Measurements from ENCODE around the gene GPR45. TPM values are rescaled to one million over a fixed set of nuclear protein-coding genes. Genes with fewer than 3 reads are reported as not detected.
"Not testable (repeated sequence)": the region's sequence is repeated elsewhere in the genome, so short reads cannot be mapped to it uniquely, and the experiment has no call there.

GPR45 gene
- total and polyA plus RNA-seq, 5 experiments from 2014 or later = 0.16 TPM; not detected in 4

- H3K4me3 Mint-ChIP-seq = no peak overlapping the region
These were observed 897 bp downstream of the GPR45 start for GRCh38 chr2:105242286-105242993.

GRCh38 chr2:105243961-105244360 lies 2.4 kb downstream of the GPR45 start:
- H3K9me3 Mint-ChIP-seq = no peaks in the 10 kb centered on the region
- ATAC-seq = no peak

More at GRCh38 chr2:105242286-105242993, 897 bp downstream of the GPR45 start:
- H3K27ac Mint-ChIP-seq = no peak overlapping the region
- no peaks in the 10 kb centered on the region for H3K36me3 Mint-ChIP-seq
- ATAC-seq (no peak), DNase-seq (no peak)
- H3K4me1 Mint-ChIP-seq = peaks cover 1 to 11% (median 2%) of the 10 kb centered on the region in 4 donors
- peaks cover 0 to 10% (median 5%) of the 10 kb centered on the region in 5 donors for H3K27me3 Mint-ChIP-seq
- H3K9me3 Mint-ChIP-seq = no peaks in the 10 kb centered on the region
- POLR2A ChIA-PET = no interaction called here

GRCh38 chr2:105244451-105244850 lies 2.9 kb downstream of the GPR45 start:
- POLR2A ChIA-PET = no interaction called here
- Mint-ChIP-seq H3K27ac (no peak overlapping the region), H3K4me3 (no peak overlapping the region), H3K27me3 (peaks cover 0 to 10% (median 5%) of the 10 kb centered on the region in 5 donors), H3K36me3 (peaks cover 0 to 3% (median 0%) of the 10 kb centered on the region in 3 donors), H3K9me3 (no peaks in the 10 kb centered on the region), H3K4me1 (no peaks in the 10 kb centered on the region)
- no peak for ATAC-seq
- DNase-seq = no peak

More at GRCh38 chr2:105243961-105244360, 2.4 kb downstream of the GPR45 start:
- POLR2A ChIA-PET = no interaction called here
- peaks cover 0 to 10% (median 5%) of the 10 kb centered on the region in 5 donors for H3K27me3 Mint-ChIP-seq
- H3K27ac Mint-ChIP-seq = no peak overlapping the region
- H3K36me3 Mint-ChIP-seq = peaks cover 0 to 3% (median 0%) of the 10 kb centered on the region in 3 donors
- no peak overlapping the region for H3K4me3 Mint-ChIP-seq
- DNase-seq = no peak
- peaks cover 0 to 1% (median 0%) of the 10 kb centered on the region in 4 donors for H3K4me1 Mint-ChIP-seq

GRCh38 chr2:105248316-105249070 lies 7.0 kb downstream of the GPR45 start:
- Mint-ChIP-seq H3K9me3 (peaks cover 0 to 4% (median 0%) of the 10 kb centered on the region in 9 donors), H3K27ac (peak overlapping the region in 1 of 10 donors; percentile 40)
- no peak for ATAC-seq

GRCh38 chr2:105249181-105249580 lies 7.6 kb downstream of the GPR45 start:
- Mint-ChIP-seq H3K4me3 (no peak overlapping the region), H3K4me1 (no peaks in the 10 kb centered on the region), H3K9me3 (peaks cover 0 to 4% (median 0%) of the 10 kb centered on the region in 9 donors), H3K27ac (no peak overlapping the region), H3K27me3 (peaks cover 0 to 2% (median 0%) of the 10 kb centered on the region in 5 donors), H3K36me3 (peaks cover 0 to 5% (median 0%) of the 10 kb centered on the region in 3 donors)
- POLR2A ChIA-PET = no interaction called here
- DNase-seq (no peak), ATAC-seq (no peak)

More at GRCh38 chr2:105248316-105249070, 7.0 kb downstream of the GPR45 start:
- H3K4me3 Mint-ChIP-seq = no peak overlapping the region
- peaks cover 0 to 5% (median 0%) of the 10 kb centered on the region in 3 donors for H3K36me3 Mint-ChIP-seq
- no peak for DNase-seq
- H3K4me1 Mint-ChIP-seq = no peaks in the 10 kb centered on the region
- POLR2A ChIA-PET = no interaction called here
- peaks cover 0 to 9% (median 0%) of the 10 kb centered on the region in 5 donors for H3K27me3 Mint-ChIP-seq

- DNase-seq (no peak), ATAC-seq (no peak)
- H3K36me3 Mint-ChIP-seq = peaks cover 0 to 5% (median 0%) of the 10 kb centered on the region in 3 donors
- H3K27me3 Mint-ChIP-seq = no peaks in the 10 kb centered on the region
- no peak overlapping the region for H3K4me3 Mint-ChIP-seq
- peaks cover 0 to 4% (median 0%) of the 10 kb centered on the region in 9 donors for H3K9me3 Mint-ChIP-seq
- POLR2A ChIA-PET = no interaction called here
- H3K4me1 Mint-ChIP-seq = no peaks in the 10 kb centered on the region
- no peak overlapping the region for H3K27ac Mint-ChIP-seq
These were observed 8.3 kb downstream of the GPR45 start for GRCh38 chr2:105249891-105250290.

GRCh38 chr2:105251016-105251648 lies 9.6 kb downstream of the GPR45 start:
- H3K27ac Mint-ChIP-seq, H3K4me1 Mint-ChIP-seq, DNase-seq, POLR2A ChIA-PET, H3K4me3 Mint-ChIP-seq, H3K27me3 Mint-ChIP-seq, ATAC-seq, H3K9me3 Mint-ChIP-seq, H3K36me3 Mint-ChIP-seq: not testable (repeated sequence)

- POLR2A ChIA-PET = no interaction called here
- Mint-ChIP-seq H3K4me1 (no peaks in the 10 kb centered on the region), H3K9me3 (peaks cover 0 to 4% (median 0%) of the 10 kb centered on the region in 9 donors), H3K27ac (no peak overlapping the region), H3K36me3 (peaks cover 0 to 5% (median 0%) of the 10 kb centered on the region in 3 donors), H3K27me3 (peaks cover 0 to 5% (median 3%) of the 10 kb centered on the region in 5 donors), H3K4me3 (no peak overlapping the region)
- ATAC-seq (no peak), DNase-seq (no peak)
These were observed 10.7 kb downstream of the GPR45 start for GRCh38 chr2:105252271-105252670.

GRCh38 chr2:105254531-105255210 lies 13.1 kb downstream of the GPR45 start:
- H3K4me3 Mint-ChIP-seq = no peak overlapping the region
- H3K27ac Mint-ChIP-seq = no peak overlapping the region
- DNase-seq (no peak), ATAC-seq (no peak)
- H3K27me3 Mint-ChIP-seq = peaks cover 0 to 5% (median 3%) of the 10 kb centered on the region in 5 donors
- peaks cover 0 to 4% (median 0%) of the 10 kb centered on the region in 9 donors for H3K9me3 Mint-ChIP-seq
- H3K4me1 Mint-ChIP-seq = no peaks in the 10 kb centered on the region
- H3K36me3 Mint-ChIP-seq = peaks cover 0 to 3% (median 0%) of the 10 kb centered on the region in 3 donors
- POLR2A ChIA-PET = no interaction called here

GRCh38 chr2:105255979-105256378 lies 14.4 kb downstream of the GPR45 start:
- no peak overlapping the region for H3K4me3 Mint-ChIP-seq
- H3K9me3 Mint-ChIP-seq = peaks cover 0 to 4% (median 0%) of the 10 kb centered on the region in 9 donors
- no peaks in the 10 kb centered on the region for H3K4me1 Mint-ChIP-seq
- H3K36me3 Mint-ChIP-seq = no peaks in the 10 kb centered on the region
- no peak overlapping the region for H3K27ac Mint-ChIP-seq
- DNase-seq (no peak), ATAC-seq (no peak)
- H3K27me3 Mint-ChIP-seq = peaks cover 0 to 5% (median 3%) of the 10 kb centered on the region in 5 donors
- POLR2A ChIA-PET = no interaction called here

- H3K9me3 Mint-ChIP-seq = peaks cover 0 to 4% (median 0%) of the 10 kb centered on the region in 9 donors
- H3K36me3 Mint-ChIP-seq = no peaks in the 10 kb centered on the region
- no peak for ATAC-seq
- H3K4me1 Mint-ChIP-seq = no peaks in the 10 kb centered on the region
- no peak overlapping the region for H3K27ac Mint-ChIP-seq
- no peak overlapping the region for H3K4me3 Mint-ChIP-seq
- POLR2A ChIA-PET = no interaction called here
- H3K27me3 Mint-ChIP-seq = peaks cover 0 to 5% (median 3%) of the 10 kb centered on the region in 5 donors
- no peak for DNase-seq
These were observed 15.0 kb downstream of the GPR45 start for GRCh38 chr2:105256431-105257047.

- Mint-ChIP-seq H3K4me3 (no peak overlapping the region), H3K4me1 (no peaks in the 10 kb centered on the region), H3K9me3 (peaks cover 0 to under 1% (median 0%) of the 10 kb centered on the region in 9 donors), H3K36me3 (no peaks in the 10 kb centered on the region), H3K27ac (no peak overlapping the region), H3K27me3 (peaks cover 0 to 5% (median 3%) of the 10 kb centered on the region in 5 donors)
- POLR2A ChIA-PET = no interaction called here
- no peak for DNase-seq
- no peak for ATAC-seq
These were observed 16.4 kb downstream of the GPR45 start for GRCh38 chr2:105257981-105258380.
